Measurements from ENCODE around the gene ITIH4.

DNA sequence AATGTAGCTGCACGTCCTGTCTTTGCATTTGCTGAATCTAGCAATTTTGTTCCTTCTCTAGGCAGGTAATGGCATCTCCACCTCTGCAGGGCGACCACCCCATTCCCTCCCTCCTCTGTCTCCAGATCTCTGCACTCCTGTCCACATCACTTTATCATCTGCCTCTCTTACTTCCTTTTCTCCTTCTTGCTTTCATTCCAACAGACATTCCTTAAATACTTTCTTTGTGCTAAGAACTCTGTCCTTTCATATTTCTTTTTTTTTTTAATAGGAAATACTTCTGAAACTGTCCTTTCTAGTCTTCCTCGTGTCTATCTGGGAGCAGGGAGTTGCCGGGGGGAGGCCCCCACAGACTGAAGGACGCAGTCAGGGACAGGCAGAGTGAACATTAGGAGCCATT is 28.6 kb downstream of the ITIH4 start:
- TF ChIP-seq, protein P1, sequence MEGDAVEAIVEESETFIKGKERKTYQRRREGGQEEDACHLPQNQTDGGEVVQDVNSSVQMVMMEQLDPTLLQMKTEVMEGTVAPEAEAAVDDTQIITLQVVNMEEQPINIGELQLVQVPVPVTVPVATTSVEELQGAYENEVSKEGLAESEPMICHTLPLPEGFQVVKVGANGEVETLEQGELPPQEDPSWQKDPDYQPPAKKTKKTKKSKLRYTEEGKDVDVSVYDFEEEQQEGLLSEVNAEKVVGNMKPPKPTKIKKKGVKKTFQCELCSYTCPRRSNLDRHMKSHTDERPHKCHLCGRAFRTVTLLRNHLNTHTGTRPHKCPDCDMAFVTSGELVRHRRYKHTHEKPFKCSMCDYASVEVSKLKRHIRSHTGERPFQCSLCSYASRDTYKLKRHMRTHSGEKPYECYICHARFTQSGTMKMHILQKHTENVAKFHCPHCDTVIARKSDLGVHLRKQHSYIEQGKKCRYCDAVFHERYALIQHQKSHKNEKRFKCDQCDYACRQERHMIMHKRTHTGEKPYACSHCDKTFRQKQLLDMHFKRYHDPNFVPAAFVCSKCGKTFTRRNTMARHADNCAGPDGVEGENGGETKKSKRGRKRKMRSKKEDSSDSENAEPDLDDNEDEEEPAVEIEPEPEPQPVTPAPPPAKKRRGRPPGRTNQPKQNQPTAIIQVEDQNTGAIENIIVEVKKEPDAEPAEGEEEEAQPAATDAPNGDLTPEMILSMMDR (tag by site-specific recombination; IDR thresholded peaks at IDR 0.05) = no peak
- TF ChIP-seq REST (tag by site-specific recombination; IDR thresholded peaks at IDR 0.05) = no peak
- TF ChIP-seq ZNF707 (tag by site-specific recombination; IDR thresholded peaks at IDR 0.05) = no peak
- TF ChIP-seq ZNF24 (tag by site-specific recombination; IDR thresholded peaks at IDR 0.05) = no peak
- no peak for TF ChIP-seq ZNF48 (tag by site-specific recombination; IDR thresholded peaks at IDR 0.05)
- TF ChIP-seq FEZF1 (tag by site-specific recombination; IDR thresholded peaks at IDR 0.05) = no peak
- no peak for TF ChIP-seq MYNN (tag by site-specific recombination; IDR thresholded peaks at IDR 0.05; ENCODE audit: borderline replicate concordance)
- TF ChIP-seq ZNF23 (tag by site-specific recombination; IDR thresholded peaks at IDR 0.05; ENCODE audit: borderline replicate concordance) = no peak
- TF ChIP-seq PBX3 (CRISPR knock-in tag; IDR thresholded peaks at IDR 0.05) = no peak
- TF ChIP-seq, protein P2, sequence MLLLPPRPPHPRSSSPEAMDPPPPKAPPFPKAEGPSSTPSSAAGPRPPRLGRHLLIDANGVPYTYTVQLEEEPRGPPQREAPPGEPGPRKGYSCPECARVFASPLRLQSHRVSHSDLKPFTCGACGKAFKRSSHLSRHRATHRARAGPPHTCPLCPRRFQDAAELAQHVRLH (tag by site-specific recombination; IDR thresholded peaks at IDR 0.05) = no peak
- TF ChIP-seq, protein P3, sequence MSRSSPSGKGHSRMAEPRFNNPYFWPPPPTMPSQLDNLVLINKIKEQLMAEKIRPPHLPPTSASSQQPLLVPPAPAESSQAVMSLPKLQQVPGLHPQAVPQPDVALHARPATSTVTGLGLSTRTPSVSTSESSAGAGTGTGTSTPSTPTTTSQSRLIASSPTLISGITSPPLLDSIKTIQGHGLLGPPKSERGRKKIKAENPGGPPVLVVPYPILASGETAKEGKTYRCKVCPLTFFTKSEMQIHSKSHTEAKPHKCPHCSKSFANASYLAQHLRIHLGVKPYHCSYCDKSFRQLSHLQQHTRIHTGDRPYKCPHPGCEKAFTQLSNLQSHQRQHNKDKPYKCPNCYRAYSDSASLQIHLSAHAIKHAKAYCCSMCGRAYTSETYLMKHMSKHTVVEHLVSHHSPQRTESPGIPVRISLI (tag by site-specific recombination; IDR thresholded peaks at IDR 0.05) = no peak
- TF ChIP-seq ZBTB44 (tag by site-specific recombination; IDR thresholded peaks at IDR 0.05) = no peak
- no peak for TF ChIP-seq TCF7L2 (IDR thresholded peaks at IDR 0.05; ENCODE audit: borderline replicate concordance, low read depth, low read length)
- TF ChIP-seq ZNF544 (tag by site-specific recombination; IDR thresholded peaks at IDR 0.05) = no peak

All from HEK293 (cell line).